GM12873 (cell line): Measurements from ENCODE around the gene RBMXL2.

Source experiments
- CTCF ChIP-seq: IDR thresholded peaks from 2 replicates; pipeline ENCODE4 v1.5.1; 2012; ENCODE audit warnings: low read depth, mild to moderate bottlenecking, moderate library complexity, low read length, control low read depth; ENCODE audit not compliant: insufficient read depth; ENCODE audit errors: missing control alignments

RBMXL2 gene

GRCh38 chr11:7115780-7116179 is 27.0 kb downstream of the RBMXL2 start:
- TF ChIP-seq CTCF, result no peak

- TF ChIP-seq CTCF, result no peak
Observed at GRCh38 chr11:7116370-7116769, 27.6 kb downstream of the RBMXL2 start.

- TF ChIP-seq CTCF, result no peak
Observed at GRCh38 chr11:7138051-7138450, 49.3 kb downstream of the RBMXL2 start.
